ENCODE results near the gene CTTN.

GRCh38 chr11:70402016-70402415 lies 3.7 kb downstream of the CTTN start:
- no peak for TF ChIP-seq CTCF (IDR thresholded peaks at IDR 0.05 in 2 of 3, conservative IDR thresholded peaks at IDR 0.05 in 1 of 3; ENCODE audit: control insufficient read depth in 2 of 3, extremely low read depth in 1 of 3, insufficient read depth in 1 of 3, low read depth in 3 of 3, low read length in 3 of 3)
- TF ChIP-seq NFYB (IDR thresholded peaks at IDR 0.05; ENCODE audit: insufficient read depth, low read depth, low read length): no peak
- TF ChIP-seq EZH2 (IDR thresholded peaks at IDR 0.05; ENCODE audit: borderline replicate concordance, control insufficient read depth, low read depth, low read length): no peak
- no peak for TF ChIP-seq POLR2A (IDR thresholded peaks at IDR 0.05; ENCODE audit: low read depth, low read length)
- TF ChIP-seq HDGF (IDR thresholded peaks at IDR 0.05): no peak
- no peak for TF ChIP-seq EP300 (IDR thresholded peaks at IDR 0.05; ENCODE audit: borderline replicate concordance in 1 of 2, control insufficient read depth in 1 of 2, low read depth in 2 of 2, low read length in 2 of 2)
- TF ChIP-seq MAX (IDR thresholded peaks at IDR 0.05; ENCODE audit: low read depth, low read length): no peak
- TF ChIP-seq CHD2 (IDR thresholded peaks at IDR 0.05; ENCODE audit: borderline replicate concordance, low read depth, low read length): no peak
- TF ChIP-seq POLR2AphosphoS5 (IDR thresholded peaks at IDR 0.05; ENCODE audit: low read length): no peak
- TF ChIP-seq ZBTB4 (CRISPR knock-in tag; IDR thresholded peaks at IDR 0.05): no peak
